Measurements from ENCODE around the gene ERBB3.

ERBB3 gene

DNA sequence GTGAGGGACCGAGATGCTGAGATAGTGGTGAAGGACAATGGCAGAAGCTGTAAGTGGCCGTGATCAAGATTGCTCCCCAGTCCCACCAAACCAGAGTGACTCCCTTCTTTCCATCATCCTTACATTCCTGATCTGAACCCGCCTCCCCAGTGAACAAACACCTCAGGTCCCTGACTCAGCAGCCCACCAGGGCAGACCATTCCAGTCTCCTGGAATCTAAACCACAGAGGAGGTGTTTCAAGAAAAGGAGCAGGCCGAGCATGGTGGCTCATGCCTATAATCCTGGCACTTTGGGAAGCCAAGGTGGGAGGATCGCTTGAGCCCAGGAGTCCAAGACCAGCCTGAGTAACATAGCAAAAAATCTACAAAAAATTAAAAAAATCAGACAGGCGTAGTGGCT is 6.6 kb downstream of the ERBB3 start:
- FAIRE-seq = no peak
- TF ChIP-seq, protein P1, sequence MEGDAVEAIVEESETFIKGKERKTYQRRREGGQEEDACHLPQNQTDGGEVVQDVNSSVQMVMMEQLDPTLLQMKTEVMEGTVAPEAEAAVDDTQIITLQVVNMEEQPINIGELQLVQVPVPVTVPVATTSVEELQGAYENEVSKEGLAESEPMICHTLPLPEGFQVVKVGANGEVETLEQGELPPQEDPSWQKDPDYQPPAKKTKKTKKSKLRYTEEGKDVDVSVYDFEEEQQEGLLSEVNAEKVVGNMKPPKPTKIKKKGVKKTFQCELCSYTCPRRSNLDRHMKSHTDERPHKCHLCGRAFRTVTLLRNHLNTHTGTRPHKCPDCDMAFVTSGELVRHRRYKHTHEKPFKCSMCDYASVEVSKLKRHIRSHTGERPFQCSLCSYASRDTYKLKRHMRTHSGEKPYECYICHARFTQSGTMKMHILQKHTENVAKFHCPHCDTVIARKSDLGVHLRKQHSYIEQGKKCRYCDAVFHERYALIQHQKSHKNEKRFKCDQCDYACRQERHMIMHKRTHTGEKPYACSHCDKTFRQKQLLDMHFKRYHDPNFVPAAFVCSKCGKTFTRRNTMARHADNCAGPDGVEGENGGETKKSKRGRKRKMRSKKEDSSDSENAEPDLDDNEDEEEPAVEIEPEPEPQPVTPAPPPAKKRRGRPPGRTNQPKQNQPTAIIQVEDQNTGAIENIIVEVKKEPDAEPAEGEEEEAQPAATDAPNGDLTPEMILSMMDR (IDR thresholded peaks at IDR 0.05; ENCODE audit: insufficient read depth, missing control alignments) = no peak
- no peak for DNase-seq (ENCODE audit: insufficient read length, low spot score)

DNA sequence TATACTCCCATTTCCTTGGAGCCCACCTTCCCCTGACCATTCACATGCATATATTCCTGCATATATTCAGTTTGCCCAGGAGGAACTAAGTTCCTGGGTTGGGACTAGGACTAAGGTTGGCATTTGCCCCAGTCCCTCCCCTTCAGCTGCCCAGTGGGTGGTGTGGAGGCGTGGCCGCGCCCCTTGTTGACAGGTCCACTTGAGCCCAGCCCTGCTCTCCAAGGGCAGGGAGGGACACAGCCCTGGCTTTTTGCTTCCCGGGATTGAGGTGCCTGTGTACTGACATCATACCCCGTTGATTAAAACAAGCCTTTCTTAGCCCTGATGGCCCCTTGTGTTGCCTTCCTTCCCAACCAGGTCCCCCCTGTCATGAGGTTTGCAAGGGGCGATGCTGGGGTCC is 7.3 kb downstream of the ERBB3 start:
- TF ChIP-seq, protein P1 (IDR thresholded peaks at IDR 0.05; ENCODE audit: insufficient read depth, missing control alignments) = no peak
- DNase-seq (ENCODE audit: insufficient read length, low spot score) (no peak), FAIRE-seq (no peak)

DNA sequence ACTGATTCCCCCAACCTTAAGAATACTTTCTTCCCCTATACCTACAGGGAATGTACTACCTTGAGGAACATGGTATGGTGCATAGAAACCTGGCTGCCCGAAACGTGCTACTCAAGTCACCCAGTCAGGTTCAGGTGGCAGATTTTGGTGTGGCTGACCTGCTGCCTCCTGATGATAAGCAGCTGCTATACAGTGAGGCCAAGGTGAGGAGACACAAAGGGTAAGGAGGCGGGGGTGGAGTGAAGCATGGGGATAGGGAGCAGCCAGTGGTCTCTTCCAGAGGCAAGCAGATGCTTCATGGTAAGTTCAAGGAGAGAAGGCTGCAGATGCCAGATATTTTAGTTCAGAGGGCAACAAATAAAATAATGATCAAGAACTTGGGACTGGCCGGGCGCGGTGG is 17.8 kb downstream of the ERBB3 start:
- DNase-seq (ENCODE audit: insufficient read length, low spot score) (no peak), FAIRE-seq (no peak)
- TF ChIP-seq, protein P1 (IDR thresholded peaks at IDR 0.05; ENCODE audit: insufficient read depth, missing control alignments) = no peak

DNA sequence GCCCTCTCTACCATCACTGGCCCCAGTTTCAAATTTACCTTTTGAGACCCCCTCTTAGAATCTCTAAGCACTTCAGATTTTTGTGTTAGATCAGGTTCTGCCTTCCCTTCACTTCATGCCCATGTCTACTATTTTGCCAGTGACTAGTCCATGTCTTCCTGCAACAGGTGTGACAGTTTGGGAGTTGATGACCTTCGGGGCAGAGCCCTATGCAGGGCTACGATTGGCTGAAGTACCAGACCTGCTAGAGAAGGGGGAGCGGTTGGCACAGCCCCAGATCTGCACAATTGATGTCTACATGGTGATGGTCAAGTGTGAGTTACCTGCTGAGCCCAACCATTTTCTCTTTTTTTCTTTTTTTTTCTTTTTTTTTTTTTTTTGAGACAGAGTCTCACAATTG is 18.6 kb downstream of the ERBB3 start:
- FAIRE-seq (no peak), DNase-seq (ENCODE audit: insufficient read length, low spot score) (no peak)
- TF ChIP-seq, protein P1 (IDR thresholded peaks at IDR 0.05; ENCODE audit: insufficient read depth, missing control alignments) = no peak

DNA sequence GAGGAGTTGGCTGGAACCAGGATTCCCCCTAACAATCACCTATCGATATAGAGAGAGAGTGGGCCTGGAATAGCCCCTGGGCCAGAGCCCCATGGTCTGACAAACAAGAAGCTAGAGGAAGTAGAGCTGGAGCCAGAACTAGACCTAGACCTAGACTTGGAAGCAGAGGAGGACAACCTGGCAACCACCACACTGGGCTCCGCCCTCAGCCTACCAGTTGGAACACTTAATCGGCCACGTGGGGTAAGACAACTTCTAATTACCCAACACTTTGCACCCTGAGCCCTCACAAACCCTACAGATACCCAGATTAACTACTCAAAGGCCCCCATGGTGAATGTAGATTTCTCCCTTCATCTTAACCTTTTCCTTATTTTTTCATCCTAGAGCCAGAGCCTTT is 19.8 kb downstream of the ERBB3 start:
- FAIRE-seq = no peak
- no peak for DNase-seq (ENCODE audit: insufficient read length, low spot score)
- TF ChIP-seq, protein P1 (IDR thresholded peaks at IDR 0.05; ENCODE audit: insufficient read depth, missing control alignments) = no peak

DNA sequence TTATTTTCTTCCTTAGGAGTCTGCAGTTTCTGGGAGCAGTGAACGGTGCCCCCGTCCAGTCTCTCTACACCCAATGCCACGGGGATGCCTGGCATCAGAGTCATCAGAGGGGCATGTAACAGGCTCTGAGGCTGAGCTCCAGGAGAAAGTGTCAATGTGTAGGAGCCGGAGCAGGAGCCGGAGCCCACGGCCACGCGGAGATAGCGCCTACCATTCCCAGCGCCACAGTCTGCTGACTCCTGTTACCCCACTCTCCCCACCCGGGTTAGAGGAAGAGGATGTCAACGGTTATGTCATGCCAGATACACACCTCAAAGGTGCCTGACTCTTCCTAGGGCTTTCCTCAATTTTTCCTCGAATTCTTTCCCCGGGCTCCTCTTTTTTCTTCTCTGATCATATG is 21.1 kb downstream of the ERBB3 start:
- TF ChIP-seq, protein P1 (IDR thresholded peaks at IDR 0.05; ENCODE audit: insufficient read depth, missing control alignments) = no peak
- DNase-seq (ENCODE audit: insufficient read length, low spot score) (no peak), FAIRE-seq (no peak)

DNA sequence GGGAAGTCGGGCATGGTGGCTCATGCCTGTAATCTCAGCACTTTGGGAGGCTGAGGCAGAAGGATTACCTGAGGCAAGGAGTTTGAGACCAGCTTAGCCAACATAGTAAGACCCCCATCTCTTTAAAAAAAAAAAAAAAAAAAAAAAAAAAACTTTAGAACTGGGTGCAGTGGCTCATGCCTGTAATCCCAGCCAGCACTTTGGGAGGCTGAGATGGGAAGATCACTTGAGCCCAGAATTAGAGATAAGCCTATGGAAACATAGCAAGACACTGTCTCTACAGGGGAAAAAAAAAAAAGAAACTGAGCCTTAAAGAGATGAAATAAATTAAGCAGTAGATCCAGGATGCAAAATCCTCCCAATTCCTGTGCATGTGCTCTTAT is 22.7 kb downstream of the ERBB3 start:
- DNase-seq (ENCODE audit: insufficient read length, low spot score) (no peak), FAIRE-seq (no peak)
- TF ChIP-seq, protein P1 (IDR thresholded peaks at IDR 0.05; ENCODE audit: insufficient read depth, missing control alignments) = no peak
